ENCODE results near the gene CACNA1C.

The CACNA1C gene

GRCh38 chr12:2142068-2142467, 89.3 kb downstream of the CACNA1C start:
- no peak for DNase-seq

GRCh38 chr12:2144951-2145350, 92.2 kb downstream of the CACNA1C start:
- DNase-seq = no peak

- no peak for DNase-seq
These were observed 92.7 kb downstream of the CACNA1C start for GRCh38 chr12:2145433-2145998.

- DNase-seq = no peak
These were observed 94.5 kb downstream of the CACNA1C start for GRCh38 chr12:2147335-2147734.

GRCh38 chr12:2149091-2149490, 96.3 kb downstream of the CACNA1C start:
- DNase-seq = no peak

- no peak for DNase-seq
These were observed 98.0 kb downstream of the CACNA1C start for GRCh38 chr12:2150833-2151232.

GRCh38 chr12:2151391-2151790, 98.6 kb downstream of the CACNA1C start:
- DNase-seq = no peak

- no peak for DNase-seq
These were observed 99.3 kb downstream of the CACNA1C start for GRCh38 chr12:2152134-2152533.

- no peak for DNase-seq
These were observed 101.3 kb downstream of the CACNA1C start for GRCh38 chr12:2154050-2154449.

GRCh38 chr12:2154521-2154920, 101.7 kb downstream of the CACNA1C start:
- DNase-seq = no peak

- no peak for DNase-seq
These were observed 103.5 kb downstream of the CACNA1C start for GRCh38 chr12:2156333-2156732.

- no peak for DNase-seq
These were observed 107.3 kb downstream of the CACNA1C start for GRCh38 chr12:2160043-2160442.

GRCh38 chr12:2161473-2161872, 108.7 kb downstream of the CACNA1C start:
- no peak for DNase-seq

GRCh38 chr12:2163177-2163941, 110.6 kb downstream of the CACNA1C start:
- no peak for DNase-seq

GRCh38 chr12:2165021-2165420, 112.2 kb downstream of the CACNA1C start:
- DNase-seq = no peak

GRCh38 chr12:2165927-2166326, 113.1 kb downstream of the CACNA1C start:
- DNase-seq = no peak

- DNase-seq = no peak
These were observed 113.9 kb downstream of the CACNA1C start for GRCh38 chr12:2166696-2167095.

- DNase-seq = no peak
These were observed 114.4 kb downstream of the CACNA1C start for GRCh38 chr12:2167231-2167630.

- no peak for DNase-seq
These were observed 116.0 kb downstream of the CACNA1C start for GRCh38 chr12:2168808-2169207.

GRCh38 chr12:2169489-2169888, 116.7 kb downstream of the CACNA1C start:
- DNase-seq = no peak

GRCh38 chr12:2169940-2170339, 117.2 kb downstream of the CACNA1C start:
- no peak for DNase-seq

- no peak for DNase-seq
These were observed 117.6 kb downstream of the CACNA1C start for GRCh38 chr12:2170376-2170775.

- DNase-seq = no peak
These were observed 119.1 kb downstream of the CACNA1C start for GRCh38 chr12:2171672-2172426.

Data from CD4-positive, alpha-beta T cell treated with Interleukin-12 subunit alpha and Interleukin-12 subunit beta, for 1 hour (primary cell).